H1 (cell line): ENCODE results near the gene EFCAB3. TPM values are rescaled to one million over a fixed set of nuclear protein-coding genes. Genes with fewer than 3 reads are reported as not detected.
"Not testable (repeated sequence)": the region's sequence is repeated elsewhere in the genome, so short reads cannot be mapped to it uniquely, and the experiment has no call there.

ENCODE experiments used
- CTCF ChIA-PET: fragments of 300-600 bp; sonication (Branson Sonifier 250); formaldehyde crosslinking; loops from one replicate; lab custom pipeline; 2021; ENCODE audit not compliant: partially characterized antibody; lab: Charles Lee
- POLR2A ChIA-PET: fragments of 300-600 bp; sonication (Branson Sonifier 250); formaldehyde crosslinking; loops from one replicate; lab custom pipeline; 2021; ENCODE audit warnings: inconsistent platforms; ENCODE audit not compliant: partially characterized antibody; lab: Charles Lee
- DNase-seq, 2 experiments: peaks; one replicate each; pipeline versions ENCODE4 v3.0.0 to v3.0.0-alpha.2; 2010 to 2022; ENCODE audit warnings: low spot score in 2 of 2, low read depth in 1 of 2, mixed read lengths in 1 of 2
- FAIRE-seq: peaks from 2 replicates; lab custom pipeline; 2011; peaks lifted over from hg19 to GRCh38; lab: Jason Lieb, UNC
- H2AFZ ChIP-seq: 2 replicates; pipeline ENCODE4 v1.8.1; 2012; ENCODE audit warnings: low read length, inconsistent platforms
- H2AK5ac ChIP-seq: 2 replicates; pipeline ENCODE4 v1.6.1; 2013; ENCODE audit warnings: low read depth, low read length
- H2BK120ac ChIP-seq: replicated peaks from 2 replicates; pipeline ENCODE3; 2013; ENCODE audit warnings: low read depth, low read length, inconsistent platforms
- H2BK12ac ChIP-seq: 2 replicates; pipeline ENCODE4 v1.6.1; 2013; ENCODE audit warnings: low read depth, low read length
- H2BK15ac ChIP-seq: 2 replicates; pipeline ENCODE4 v1.6.1; 2013; ENCODE audit warnings: low read length
- H2BK20ac ChIP-seq: 2 replicates; pipeline ENCODE4 v1.6.1; 2013; ENCODE audit warnings: low read length
- H2BK5ac ChIP-seq: 2 replicates; pipeline ENCODE4 v1.6.1; 2013; ENCODE audit warnings: low read depth, low read length
- H3K14ac ChIP-seq: 2 replicates; pipeline ENCODE4 v1.6.1; 2013; ENCODE audit warnings: inconsistent platforms; ENCODE audit not compliant: insufficient read length
- H3K18ac ChIP-seq: 2 replicates; pipeline ENCODE4 v1.6.1; 2013; ENCODE audit warnings: low read length; ENCODE audit errors: extremely low read depth
- H3K23ac ChIP-seq: 2 replicates; pipeline ENCODE4 v1.6.1; 2013; ENCODE audit warnings: inconsistent platforms; ENCODE audit not compliant: insufficient read length
- H3K23me2 ChIP-seq: 2 replicates; pipeline ENCODE4 v1.6.1; 2013; ENCODE audit warnings: low read depth, low read length
- H3K27ac ChIP-seq: 2 replicates; pipeline ENCODE4 v1.6.1; 2011; ENCODE audit warnings: low read depth, low read length, inconsistent platforms
- H3K27me3 ChIP-seq, 4 experiments: replicated peaks in 1 of 4; 1 replicate in 1 of 4; 2 replicates in 3 of 4; pipeline versions ENCODE4 v1.6.1 to v1.8.1; 2011 to 2013; ENCODE audit warnings: low read length in 3 of 4, mild to moderate bottlenecking in 3 of 4, inconsistent platforms in 2 of 4, mixed read lengths in 2 of 4, moderate library complexity in 1 of 4; ENCODE audit not compliant: control insufficient read depth in 3 of 4, insufficient read depth in 3 of 4; ENCODE audit errors: extremely low read depth in 1 of 4
- H3K36me3 ChIP-seq, 4 experiments: 2 replicates each; pipeline versions ENCODE4 v1.6.1 to v1.8.1; 2011 to 2013; ENCODE audit warnings: mild to moderate bottlenecking in 4 of 4, low read length in 3 of 4, moderate library complexity in 2 of 4, control low read depth in 1 of 4, inconsistent platforms in 1 of 4; ENCODE audit not compliant: insufficient read depth in 4 of 4, control insufficient read depth in 2 of 4
- H3K4ac ChIP-seq: replicated peaks from 2 replicates; pipeline ENCODE3; 2013; ENCODE audit warnings: low read length, low read depth, mixed read lengths, inconsistent platforms; ENCODE audit not compliant: insufficient read length
- H3K4me1 ChIP-seq, 4 experiments: replicated peaks in 1 of 4; 1 replicate in 1 of 4; 2 replicates in 3 of 4; pipeline versions ENCODE4 v1.6.1 to v1.8.1; 2011 to 2013; ENCODE audit warnings: low read length in 3 of 4, inconsistent platforms in 2 of 4, mixed read lengths in 1 of 4; ENCODE audit not compliant: insufficient read depth in 4 of 4, control insufficient read depth in 3 of 4
- H3K4me2 ChIP-seq, 2 experiments: 2 replicates each; pipeline versions ENCODE4 v1.6.1 to v1.8.1; 2011 to 2013; ENCODE audit warnings: low read depth in 2 of 2, low read length in 2 of 2, control low read depth in 1 of 2, inconsistent platforms in 1 of 2, mild to moderate bottlenecking in 1 of 2; ENCODE audit not compliant: insufficient read depth in 1 of 2
- H3K4me3 ChIP-seq, 4 experiments: fragments of 200-600, 300-600 bp in 1 of 4; sonication (generic), shearing (Covaris generic), sonication (Bioruptor Twin) in 1 of 4; 2 replicates each; pipeline versions ENCODE4 v1.5.1 to v1.8.1; 2011 to 2016; ENCODE audit warnings: low read length in 4 of 4, low read depth in 3 of 4, control low read depth in 2 of 4, inconsistent platforms in 2 of 4, mild to moderate bottlenecking in 2 of 4, mixed read lengths in 1 of 4, moderate library complexity in 1 of 4; ENCODE audit not compliant: insufficient read depth in 2 of 4; ENCODE audit errors: extremely low read depth in 1 of 4
- H3K56ac ChIP-seq: replicated peaks from 2 replicates; pipeline ENCODE3; 2013; ENCODE audit warnings: low read depth, mild to moderate bottlenecking, mixed read lengths, low read length, inconsistent platforms; ENCODE audit not compliant: insufficient read length
- H3K79me1 ChIP-seq: 2 replicates; pipeline ENCODE4 v1.6.1; 2013; ENCODE audit warnings: low read depth, low read length, control low read depth
- H3K79me2 ChIP-seq, 2 experiments: 2 replicates each; pipeline versions ENCODE4 v1.6.1 to v1.8.1; 2012 to 2013; ENCODE audit warnings: low read length in 2 of 2, mild to moderate bottlenecking in 2 of 2, inconsistent platforms in 1 of 2; ENCODE audit not compliant: insufficient read depth in 2 of 2, control insufficient read depth in 1 of 2
- H3K9ac ChIP-seq, 4 experiments: replicated peaks in 1 of 4; 1 replicate in 1 of 4; 2 replicates in 3 of 4; pipeline versions ENCODE4 v1.6.1 to v1.8.1; 2011 to 2013; ENCODE audit warnings: low read depth in 3 of 4, low read length in 3 of 4, control low read depth in 2 of 4, mild to moderate bottlenecking in 2 of 4, moderate library complexity in 2 of 4, inconsistent platforms in 1 of 4; ENCODE audit errors: extremely low read depth in 1 of 4
- H3K9me3 ChIP-seq, 2 experiments: 2 replicates each; pipeline versions ENCODE4 v1.6.1 to v1.8.1; 2012 to 2013; ENCODE audit warnings: mild to moderate bottlenecking in 2 of 2, moderate library complexity in 2 of 2, control low read depth in 1 of 2, inconsistent platforms in 1 of 2, low read depth in 1 of 2, low read length in 1 of 2, mixed read lengths in 1 of 2; ENCODE audit not compliant: insufficient read depth in 2 of 2
- H4K20me1 ChIP-seq, 2 experiments: replicated peaks in 1 of 2; 2 replicates each; pipeline versions ENCODE3 to v1.8.1; 2011 to 2013; ENCODE audit warnings: inconsistent platforms in 2 of 2, low read length in 2 of 2, mild to moderate bottlenecking in 1 of 2; ENCODE audit not compliant: insufficient read depth in 2 of 2, control insufficient read depth in 1 of 2
- H4K5ac ChIP-seq: 2 replicates; pipeline ENCODE4 v1.6.1; 2013; ENCODE audit warnings: low read length, low read depth, mixed read lengths, inconsistent platforms; ENCODE audit not compliant: insufficient read length
- H4K8ac ChIP-seq: 2 replicates; pipeline ENCODE4 v1.8.0; 2013; ENCODE audit warnings: mild to moderate bottlenecking, moderate library complexity, low read length, inconsistent platforms; ENCODE audit not compliant: insufficient read depth; ENCODE audit errors: extremely low read depth
- H4K91ac ChIP-seq: replicated peaks from 2 replicates; pipeline ENCODE3; 2013; ENCODE audit warnings: low read length, mixed read lengths, inconsistent platforms; ENCODE audit not compliant: insufficient read length
- ASH2L ChIP-seq: fragments of 200-600, 300-600 bp; sonication (generic); IDR thresholded peaks from one replicate; pipeline ENCODE4 v1.7.1; 2017; ENCODE audit warnings: low read length
- CREB1 ChIP-seq: IDR thresholded peaks from 2 replicates; pipeline ENCODE4 v1.6.1; 2012; ENCODE audit warnings: inconsistent platforms
- PHF8 ChIP-seq: fragments of 200-600 bp; sonication (generic); conservative IDR thresholded peaks from 2 replicates; pipeline ENCODE4 v1.7.1; 2012; ENCODE audit warnings: low read depth, mild to moderate bottlenecking, inconsistent platforms, low read length, moderate library complexity
- POLR2A ChIP-seq, 2 experiments: IDR thresholded peaks; 1 replicate in 1 of 2; 2 replicates in 1 of 2; pipeline ENCODE4 v1.6.1; 2011; ENCODE audit warnings: low read depth in 2 of 2, low read length in 2 of 2, mild to moderate bottlenecking in 2 of 2; ENCODE audit errors: control extremely low read depth in 1 of 2
- POLR2AphosphoS5 ChIP-seq: IDR thresholded peaks from 2 replicates; pipeline ENCODE4 v1.6.1; 2011; ENCODE audit warnings: low read depth, low read length
- RAD21 ChIP-seq, 2 experiments: IDR thresholded peaks in 1 of 2; conservative IDR thresholded peaks in 1 of 2; 2 replicates each; pipeline ENCODE4 v1.6.1; 2011; ENCODE audit warnings: low read depth in 2 of 2, low read length in 2 of 2, improper control_type of control experiment in 1 of 2, inconsistent platforms in 1 of 2, mild to moderate bottlenecking in 1 of 2, moderate library complexity in 1 of 2
- SP1 ChIP-seq: IDR thresholded peaks from 2 replicates; pipeline ENCODE4 v1.6.1; 2011; ENCODE audit warnings: low read depth, low read length
- TAF1 ChIP-seq: IDR thresholded peaks from 2 replicates; pipeline ENCODE4 v1.6.1; 2011; ENCODE audit warnings: mild to moderate bottlenecking, low read depth, low read length
- YY1 ChIP-seq: IDR thresholded peaks from 2 replicates; pipeline ENCODE4 v1.6.1; 2011; ENCODE audit warnings: low read depth, mild to moderate bottlenecking, low read length
- WGBS, 2 experiments: shearing (Covaris generic) in 1 of 2; methylation state at CpG; one replicate each; pipeline versions ENCODE4 v1.1.6 to v1.1.7; 2013 to 2015; ENCODE audit warnings: low lambda C conversion rate in 2 of 2, mixed read lengths in 2 of 2, inconsistent platforms in 1 of 2, low coverage in 1 of 2, missing lambda C conversion rate in 1 of 2; ENCODE audit not compliant: insufficient replicate concordance in 2 of 2, insufficient coverage in 1 of 2, insufficient read length in 1 of 2; ENCODE audit errors: extremely low coverage in 1 of 2, missing lambda C conversion rate in 1 of 2; 5-methylcytosine and 5-hydroxymethylcytosine counted together
- polyA plus RNA-seq, 7 experiments: library from polyadenylated mRNA; depleted of rRNA in 3 of 7; stranded (reverse) in 5 of 7; unstranded in 2 of 7; fragments of >200 nt in 5 of 7; fragments of 200-250 nt in 2 of 7; gene quantifications; 1 replicate in 5 of 7; 2 replicates in 1 of 7; 4 replicates in 1 of 7; pipeline versions ENCODE4 v1.2.1 to v1.2.3, GENCODE V29; 2011 to 2013; ENCODE audit warnings: missing spikeins in 2 of 7, mixed read lengths in 2 of 7
- total RNA-seq: library from RNA; stranded (reverse); fragmentation: NEBNext Ultra II Directional; extraction: Animal tissue kit (Norgen Biotek cat#: 25700); gene quantifications from 2 replicates; pipeline ENCODE4 v1.2.1, GENCODE V29; 2021
- TF ChIP-seq, protein P1 (sequence below): IDR thresholded peaks from 2 replicates; pipeline ENCODE4 v1.6.1; 2012; ENCODE audit warnings: inconsistent platforms
- TF ChIP-seq, protein P2 (sequence below): IDR thresholded peaks from 2 replicates; pipeline ENCODE4 v1.6.1; 2012; ENCODE audit warnings: inconsistent platforms

Gene EFCAB3
- total and polyA plus RNA-seq, 2 of the 8 experiments (the other 6 are each of a cell fraction or from before 2014, with no cell fraction given): not detected

- H2AK5ac ChIP-seq: not testable (repeated sequence)
- TF ChIP-seq TAF1: peak; percentile 88
- TF ChIP-seq POLR2AphosphoS5: peak; percentile 82
- TF ChIP-seq, protein P1, sequence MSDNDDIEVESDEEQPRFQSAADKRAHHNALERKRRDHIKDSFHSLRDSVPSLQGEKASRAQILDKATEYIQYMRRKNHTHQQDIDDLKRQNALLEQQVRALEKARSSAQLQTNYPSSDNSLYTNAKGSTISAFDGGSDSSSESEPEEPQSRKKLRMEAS: peak; percentile 87
- TF ChIP-seq POLR2A (IDR thresholded peaks at IDR 0.05; ENCODE audit: control extremely low read depth in 1 of 2, low read depth in 2 of 2, low read length in 2 of 2): peak; percentile 70 to 71
- peak; percentile 35; the same call in 1 of the 2 replicates for TF ChIP-seq SP1
- TF ChIP-seq YY1: peak; percentile 98
- peak; percentile 45 for TF ChIP-seq CREB1
- TF ChIP-seq ASH2L: peak; percentile 67
- peak; percentile 74 for TF ChIP-seq PHF8
- peak; percentile 12; a peak in 1 of 4 replicates for TF ChIP-seq RAD21 (IDR thresholded peaks at IDR 0.05 in 1 of 2, conservative IDR thresholded peaks at IDR 0.05 in 1 of 2; ENCODE audit: low read depth in 2 of 2, low read length in 2 of 2)
- TF ChIP-seq, protein P2, sequence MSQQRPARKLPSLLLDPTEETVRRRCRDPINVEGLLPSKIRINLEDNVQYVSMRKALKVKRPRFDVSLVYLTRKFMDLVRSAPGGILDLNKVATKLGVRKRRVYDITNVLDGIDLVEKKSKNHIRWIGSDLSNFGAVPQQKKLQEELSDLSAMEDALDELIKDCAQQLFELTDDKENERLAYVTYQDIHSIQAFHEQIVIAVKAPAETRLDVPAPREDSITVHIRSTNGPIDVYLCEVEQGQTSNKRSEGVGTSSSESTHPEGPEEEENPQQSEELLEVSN: peak; percentile 98
Observed at GRCh38 chr17:62423647-62424461, 43.5 kb downstream of the EFCAB3 start, which contains the start of gene METTL2A. Gene METTL2A, plus strand, starts transcription at chr17:62423897. Its CDS starts 6 bp downstream, at chr17:62423903.

More at GRCh38 chr17:62423647-62424461, 43.5 kb downstream of the EFCAB3 start, which contains the start of gene METTL2A:
- not testable (repeated sequence) for H3K9me3 ChIP-seq, H2BK120ac ChIP-seq, H2BK20ac ChIP-seq, H2BK5ac ChIP-seq, H3K4ac ChIP-seq, H3K27me3 ChIP-seq, H3K23ac ChIP-seq, FAIRE-seq, H3K4me1 ChIP-seq, H2BK12ac ChIP-seq, H4K91ac ChIP-seq, H3K79me1 ChIP-seq, H4K20me1 ChIP-seq, H2BK15ac ChIP-seq, H3K56ac ChIP-seq, H3K23me2 ChIP-seq, H3K14ac ChIP-seq
- ChIA-PET POLR2A (interaction anchor here (0.6 to 0.7 kb wide), 3 partner anchors 15 to 383 kb away, joined by 3 read pairs; no protein-coding TSS in a partner anchor), CTCF (interaction anchor here (0.5 to 2.1 kb wide), 4 partner anchors 22 to 214 kb away, joined by 3 to 5 read pairs (median 4); no protein-coding TSS in a partner anchor)
- peak within 1 kb of the TSS; percentile 58; the same call in 1 of the 2 replicates for H3K27ac ChIP-seq
- 0% methylated on average over 49 of the region's 58 CpGs; no CpG with 5 or more reads in 1 of the 2 experiments for WGBS, 2 experiments
- peak within 1 kb of the TSS; percentile 93; the same call in 1 of the 2 replicates for H4K8ac ChIP-seq
- peak within 1 kb of the TSS; percentile 50 to 90 (median 80) for H3K4me3 ChIP-seq
- peak within 1 kb of the TSS; percentile 29 for H4K5ac ChIP-seq
- peaks cover 0 to 14% (median 11%) of the 10 kb centered on the region in 4 experiments; a peak in 5 of 8 replicates for H3K36me3 ChIP-seq
- H3K9ac ChIP-seq: peak within 1 kb of the TSS; percentile 67 to 89 (median 78)
- peaks cover 0 to 14% of the 10 kb centered on the region in 2 experiments; a peak in 2 of 4 replicates for H3K79me2 ChIP-seq
- peak; percentile 73 to 89 for DNase-seq
- peak within 1 kb of the TSS; percentile 48; the same call in 1 of the 2 replicates for H3K18ac ChIP-seq
- H2AFZ ChIP-seq: peak within 1 kb of the TSS; percentile 84
- H3K4me2 ChIP-seq: peak within 1 kb of the TSS; percentile 66 to 68
